Transverse colon (tissue), 4 donors: ENCODE data around the gene PPARA.

ENCODE experiments used
- POLR2AphosphoS5 ChIP-seq, 3 donors: sonication (generic); formaldehyde crosslinking; IDR thresholded peaks; one replicate each; pipeline ENCODE4 v1.6.1; 2016; ENCODE audit warnings: antibody characterized with exemption in 3 of 3
- TF ChIP-seq, protein P1 (sequence below), 5 experiments: fragments of 200-600 bp in 3 of 5; fragments of 450-650 bp in 2 of 5; sonication (generic) in 3 of 5; IDR thresholded peaks; 1 replicate in 2 of 5; 2 replicates in 3 of 5; pipeline ENCODE4 v1.5.1; 2016 to 2017; ENCODE audit warnings: antibody characterized with exemption in 5 of 5, inconsistent platforms in 3 of 5, mild to moderate bottlenecking in 2 of 5, moderate library complexity in 1 of 5

DNA sequence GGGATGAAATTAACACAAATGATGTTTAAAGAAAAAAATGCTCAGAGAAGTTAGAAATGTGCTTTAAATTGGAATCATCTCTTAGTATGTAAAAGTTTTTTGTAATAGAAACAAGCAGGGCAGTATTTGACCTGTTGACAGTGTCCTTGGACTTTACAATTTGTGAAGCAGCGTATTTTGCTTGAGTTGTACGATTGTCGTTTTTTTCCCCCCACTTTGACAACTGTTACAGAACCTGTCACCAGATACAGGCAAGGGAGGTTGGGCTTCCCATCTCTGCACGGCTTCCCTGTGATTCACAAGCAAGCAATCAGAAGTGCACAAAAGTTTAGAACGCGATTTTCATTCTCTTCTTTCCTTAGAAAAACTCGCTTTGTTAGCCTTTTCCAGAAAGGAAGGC, 8.9 kb downstream of the PPARA start:
- TF ChIP-seq POLR2AphosphoS5 (IDR thresholded peaks at IDR 0.05) = no peak
- TF ChIP-seq, protein P1, sequence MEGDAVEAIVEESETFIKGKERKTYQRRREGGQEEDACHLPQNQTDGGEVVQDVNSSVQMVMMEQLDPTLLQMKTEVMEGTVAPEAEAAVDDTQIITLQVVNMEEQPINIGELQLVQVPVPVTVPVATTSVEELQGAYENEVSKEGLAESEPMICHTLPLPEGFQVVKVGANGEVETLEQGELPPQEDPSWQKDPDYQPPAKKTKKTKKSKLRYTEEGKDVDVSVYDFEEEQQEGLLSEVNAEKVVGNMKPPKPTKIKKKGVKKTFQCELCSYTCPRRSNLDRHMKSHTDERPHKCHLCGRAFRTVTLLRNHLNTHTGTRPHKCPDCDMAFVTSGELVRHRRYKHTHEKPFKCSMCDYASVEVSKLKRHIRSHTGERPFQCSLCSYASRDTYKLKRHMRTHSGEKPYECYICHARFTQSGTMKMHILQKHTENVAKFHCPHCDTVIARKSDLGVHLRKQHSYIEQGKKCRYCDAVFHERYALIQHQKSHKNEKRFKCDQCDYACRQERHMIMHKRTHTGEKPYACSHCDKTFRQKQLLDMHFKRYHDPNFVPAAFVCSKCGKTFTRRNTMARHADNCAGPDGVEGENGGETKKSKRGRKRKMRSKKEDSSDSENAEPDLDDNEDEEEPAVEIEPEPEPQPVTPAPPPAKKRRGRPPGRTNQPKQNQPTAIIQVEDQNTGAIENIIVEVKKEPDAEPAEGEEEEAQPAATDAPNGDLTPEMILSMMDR (IDR thresholded peaks at IDR 0.05) = no peak
